Neural cell (in vitro differentiated cells): ENCODE results near the gene AGBL1. TPM values are rescaled to one million over a fixed set of nuclear protein-coding genes. Genes with fewer than 3 reads are reported as not detected.

Source experiments
- H2AFZ ChIP-seq: fragments of 200-600, 300-800 bp; sonication (generic), shearing (Covaris generic); 2 replicates; pipeline ENCODE4 v1.6.0; 2014; ENCODE audit warnings: low read depth, mild to moderate bottlenecking, antibody characterized with exemption, low read length, moderate library complexity
- H3F3A ChIP-seq: fragments of 200-600 bp; shearing (Covaris generic); 2 replicates; pipeline ENCODE4 v1.6.1; 2016; ENCODE audit warnings: mild to moderate bottlenecking, moderate library complexity, mixed read lengths, antibody characterized with exemption, low read length; ENCODE audit not compliant: insufficient read depth, poor library complexity, severe bottlenecking
- H3K27ac ChIP-seq: fragments of 200-600, 300-800 bp; sonication (generic), shearing (Covaris generic); 2 replicates; pipeline ENCODE4 v1.5.1; 2014; ENCODE audit warnings: mild to moderate bottlenecking, low read length, moderate library complexity
- H3K27me3 ChIP-seq: fragments of 300-800, 200-600 bp; sonication (generic), shearing (Covaris generic); 2 replicates; pipeline ENCODE4 v1.6.0; 2014; ENCODE audit warnings: mild to moderate bottlenecking, low read depth, low read length, moderate library complexity; ENCODE audit not compliant: insufficient read depth
- H3K36me3 ChIP-seq: fragments of 300-800, 200-600 bp; sonication (generic), shearing (Covaris generic); 2 replicates; pipeline ENCODE4 v1.5.1; 2014; ENCODE audit warnings: mild to moderate bottlenecking, antibody characterized with exemption, low read length, moderate library complexity; ENCODE audit not compliant: insufficient read depth
- H3K4me2 ChIP-seq: fragments of 300-800, 200-600 bp; sonication (generic), shearing (Covaris generic); 2 replicates; pipeline ENCODE4 v1.6.0; 2014; ENCODE audit warnings: mild to moderate bottlenecking, low read length
- H3K4me3 ChIP-seq: fragments of 300-800, 200-600 bp; sonication (generic), shearing (Covaris generic); 2 replicates; pipeline ENCODE4 v1.5.1; 2014; ENCODE audit warnings: mild to moderate bottlenecking, low read length, moderate library complexity
- H3K79me2 ChIP-seq: fragments of 200-600 bp; shearing (Covaris generic); replicated peaks from 2 replicates; pipeline ENCODE4 v1.6.0; 2014; ENCODE audit warnings: mild to moderate bottlenecking, low read length, moderate library complexity; ENCODE audit not compliant: insufficient read depth
- H3K9ac ChIP-seq: fragments of 300-800, 200-600 bp; sonication (generic), shearing (Covaris generic); 2 replicates; pipeline ENCODE4 v1.6.1; 2016; ENCODE audit warnings: mild to moderate bottlenecking, low read length, mixed read lengths
- H3K9me2 ChIP-seq: fragments of 200-600 bp; shearing (Covaris generic); 2 replicates; pipeline ENCODE4 v1.6.1; 2016; ENCODE audit warnings: mild to moderate bottlenecking, low read length, mixed read lengths; ENCODE audit not compliant: insufficient read depth
- H3K9me3 ChIP-seq: fragments of 200-600, 300-800 bp; sonication (generic), shearing (Covaris generic); 2 replicates; pipeline ENCODE4 v1.6.1; 2016; ENCODE audit warnings: mild to moderate bottlenecking, mixed run types, low read length, moderate library complexity, mixed read lengths
- H4K20me1 ChIP-seq: fragments of 200-600 bp; shearing (Covaris generic); 2 replicates; pipeline ENCODE4 v1.6.1; 2016; ENCODE audit warnings: mild to moderate bottlenecking, mixed run types; ENCODE audit not compliant: insufficient read depth
- EP300 ChIP-seq: fragments of 450-650 bp; conservative IDR thresholded peaks from 2 replicates; pipeline ENCODE4 v1.6.1; 2014; ENCODE audit warnings: antibody characterized with exemption, mild to moderate bottlenecking, moderate library complexity; ENCODE audit not compliant: poor library complexity, severe bottlenecking
- EZH2 ChIP-seq: fragments of 200-600, 300-800 bp; shearing (Covaris generic), sonication (generic); IDR thresholded peaks from 2 replicates; pipeline ENCODE4 v1.6.1; 2014; ENCODE audit warnings: antibody characterized with exemption, low read length, borderline replicate concordance, mild to moderate bottlenecking; ENCODE audit not compliant: insufficient read depth, poor library complexity, severe bottlenecking
- MXI1 ChIP-seq: fragments of 450-650 bp; conservative IDR thresholded peaks from 2 replicates; pipeline ENCODE4 v1.6.1; 2014; ENCODE audit warnings: antibody characterized with exemption, mild to moderate bottlenecking; ENCODE audit not compliant: poor library complexity, severe bottlenecking
- POLR2AphosphoS5 ChIP-seq: IDR thresholded peaks from 2 replicates; pipeline ENCODE4 v1.6.1; 2012
- RAD21 ChIP-seq: fragments of 450-650 bp; conservative IDR thresholded peaks from 2 replicates; pipeline ENCODE4 v1.6.1; 2014; ENCODE audit warnings: antibody characterized with exemption, mild to moderate bottlenecking, moderate library complexity
- SMC3 ChIP-seq: fragments of 450-650 bp; conservative IDR thresholded peaks from 2 replicates; pipeline ENCODE4 v1.6.1; 2014; ENCODE audit warnings: antibody characterized with exemption, mild to moderate bottlenecking, moderate library complexity; ENCODE audit not compliant: poor library complexity
- TAF1 ChIP-seq: IDR thresholded peaks from 2 replicates; pipeline ENCODE4 v1.6.1; 2012; ENCODE audit warnings: low read depth
- polyA plus RNA-seq: library from polyadenylated mRNA; depleted of rRNA; stranded (reverse); fragments of >200 nt; gene quantifications from 2 replicates; pipeline ENCODE4 v1.2.3, GENCODE V29; 2014
- TF ChIP-seq, protein P1 (sequence below): IDR thresholded peaks from 2 replicates; pipeline ENCODE4 v1.6.1; 2012; ENCODE audit warnings: borderline replicate concordance
- TF ChIP-seq, protein P2 (sequence below): fragments of 450-650 bp; IDR thresholded peaks from 2 replicates; pipeline ENCODE4 v1.5.1; 2014; ENCODE audit warnings: antibody characterized with exemption, mild to moderate bottlenecking, moderate library complexity; ENCODE audit not compliant: poor library complexity, severe bottlenecking

Gene AGBL1
- polyA plus RNA-seq, 1 donor from 2014 or later: 0.12 TPM

DNA sequence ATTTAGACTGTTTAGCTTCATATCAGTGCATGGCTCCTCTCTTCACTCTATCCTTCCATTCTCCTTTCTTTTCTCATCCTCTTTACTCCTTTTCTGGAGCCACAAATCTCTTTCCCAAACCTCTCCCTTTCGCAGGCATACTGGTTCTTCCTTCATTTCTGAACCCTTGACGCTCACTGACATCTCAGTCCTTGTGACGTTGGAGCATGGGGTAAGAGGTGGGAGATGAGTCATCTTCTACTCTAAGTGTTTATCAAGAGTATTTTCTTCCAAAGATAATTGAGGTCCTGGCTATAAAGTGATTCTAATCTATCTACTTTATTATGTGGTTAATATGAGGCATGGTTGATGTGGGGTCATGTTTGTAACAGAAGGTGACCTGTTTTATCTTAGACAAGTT, 414.2 kb downstream of the AGBL1 start:
- no peak overlapping the region for H3K27ac ChIP-seq
- H4K20me1 ChIP-seq: no peaks in the 10 kb centered on the region

DNA sequence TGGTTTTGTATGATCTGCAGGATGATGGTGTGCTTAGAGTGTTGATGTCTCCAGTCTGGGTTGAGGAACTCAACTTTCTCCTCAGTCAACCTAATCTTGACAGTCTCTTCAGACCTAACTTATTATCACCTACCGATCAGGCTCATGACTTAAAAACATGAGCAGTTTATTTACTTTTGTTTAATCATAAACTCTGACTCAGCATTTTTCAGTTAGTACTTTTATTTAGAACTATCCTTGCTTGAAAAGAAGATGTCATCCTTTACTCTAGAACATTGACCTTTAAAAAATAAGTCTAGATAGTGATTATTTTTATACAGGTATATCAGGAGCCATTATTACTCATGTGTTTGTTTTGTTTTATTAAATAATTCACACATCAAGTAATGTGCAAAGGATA, 414.8 kb downstream of the AGBL1 start:
- no peaks in the 10 kb centered on the region for H3F3A ChIP-seq
- no peaks in the 10 kb centered on the region for H3K27me3 ChIP-seq
- no peak overlapping the region for H2AFZ ChIP-seq
- no peaks in the 10 kb centered on the region for H4K20me1 ChIP-seq
- H3K9me3 ChIP-seq: no peaks in the 10 kb centered on the region
- H3K79me2 ChIP-seq: no peaks in the 10 kb centered on the region
- no peak overlapping the region for H3K4me3 ChIP-seq
- H3K9me2 ChIP-seq: no peaks in the 10 kb centered on the region
- H3K27ac ChIP-seq: no peak overlapping the region
- no peak overlapping the region for H3K9ac ChIP-seq
- no peak overlapping the region for H3K4me2 ChIP-seq
- TF ChIP-seq EP300 (no peak), RAD21 (no peak), MXI1 (no peak), POLR2AphosphoS5 (no peak), TAF1 (no peak), SMC3 (no peak), EZH2 (no peak)
- TF ChIP-seq, protein P1, sequence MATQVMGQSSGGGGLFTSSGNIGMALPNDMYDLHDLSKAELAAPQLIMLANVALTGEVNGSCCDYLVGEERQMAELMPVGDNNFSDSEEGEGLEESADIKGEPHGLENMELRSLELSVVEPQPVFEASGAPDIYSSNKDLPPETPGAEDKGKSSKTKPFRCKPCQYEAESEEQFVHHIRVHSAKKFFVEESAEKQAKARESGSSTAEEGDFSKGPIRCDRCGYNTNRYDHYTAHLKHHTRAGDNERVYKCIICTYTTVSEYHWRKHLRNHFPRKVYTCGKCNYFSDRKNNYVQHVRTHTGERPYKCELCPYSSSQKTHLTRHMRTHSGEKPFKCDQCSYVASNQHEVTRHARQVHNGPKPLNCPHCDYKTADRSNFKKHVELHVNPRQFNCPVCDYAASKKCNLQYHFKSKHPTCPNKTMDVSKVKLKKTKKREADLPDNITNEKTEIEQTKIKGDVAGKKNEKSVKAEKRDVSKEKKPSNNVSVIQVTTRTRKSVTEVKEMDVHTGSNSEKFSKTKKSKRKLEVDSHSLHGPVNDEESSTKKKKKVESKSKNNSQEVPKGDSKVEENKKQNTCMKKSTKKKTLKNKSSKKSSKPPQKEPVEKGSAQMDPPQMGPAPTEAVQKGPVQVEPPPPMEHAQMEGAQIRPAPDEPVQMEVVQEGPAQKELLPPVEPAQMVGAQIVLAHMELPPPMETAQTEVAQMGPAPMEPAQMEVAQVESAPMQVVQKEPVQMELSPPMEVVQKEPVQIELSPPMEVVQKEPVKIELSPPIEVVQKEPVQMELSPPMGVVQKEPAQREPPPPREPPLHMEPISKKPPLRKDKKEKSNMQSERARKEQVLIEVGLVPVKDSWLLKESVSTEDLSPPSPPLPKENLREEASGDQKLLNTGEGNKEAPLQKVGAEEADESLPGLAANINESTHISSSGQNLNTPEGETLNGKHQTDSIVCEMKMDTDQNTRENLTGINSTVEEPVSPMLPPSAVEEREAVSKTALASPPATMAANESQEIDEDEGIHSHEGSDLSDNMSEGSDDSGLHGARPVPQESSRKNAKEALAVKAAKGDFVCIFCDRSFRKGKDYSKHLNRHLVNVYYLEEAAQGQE: no peak
- TF ChIP-seq, protein P2, sequence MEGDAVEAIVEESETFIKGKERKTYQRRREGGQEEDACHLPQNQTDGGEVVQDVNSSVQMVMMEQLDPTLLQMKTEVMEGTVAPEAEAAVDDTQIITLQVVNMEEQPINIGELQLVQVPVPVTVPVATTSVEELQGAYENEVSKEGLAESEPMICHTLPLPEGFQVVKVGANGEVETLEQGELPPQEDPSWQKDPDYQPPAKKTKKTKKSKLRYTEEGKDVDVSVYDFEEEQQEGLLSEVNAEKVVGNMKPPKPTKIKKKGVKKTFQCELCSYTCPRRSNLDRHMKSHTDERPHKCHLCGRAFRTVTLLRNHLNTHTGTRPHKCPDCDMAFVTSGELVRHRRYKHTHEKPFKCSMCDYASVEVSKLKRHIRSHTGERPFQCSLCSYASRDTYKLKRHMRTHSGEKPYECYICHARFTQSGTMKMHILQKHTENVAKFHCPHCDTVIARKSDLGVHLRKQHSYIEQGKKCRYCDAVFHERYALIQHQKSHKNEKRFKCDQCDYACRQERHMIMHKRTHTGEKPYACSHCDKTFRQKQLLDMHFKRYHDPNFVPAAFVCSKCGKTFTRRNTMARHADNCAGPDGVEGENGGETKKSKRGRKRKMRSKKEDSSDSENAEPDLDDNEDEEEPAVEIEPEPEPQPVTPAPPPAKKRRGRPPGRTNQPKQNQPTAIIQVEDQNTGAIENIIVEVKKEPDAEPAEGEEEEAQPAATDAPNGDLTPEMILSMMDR: no peak
- H3K36me3 ChIP-seq: no peaks in the 10 kb centered on the region

More for the DNA sequence above, 414.2 kb downstream of the AGBL1 start:
- no peaks in the 10 kb centered on the region for H3K9me2 ChIP-seq
- no peaks in the 10 kb centered on the region for H3K9me3 ChIP-seq
- no peaks in the 10 kb centered on the region for H3F3A ChIP-seq
- H3K36me3 ChIP-seq: no peaks in the 10 kb centered on the region
- H2AFZ ChIP-seq: no peak overlapping the region
- H3K79me2 ChIP-seq: no peaks in the 10 kb centered on the region
- no peak overlapping the region for H3K4me3 ChIP-seq
- no peaks in the 10 kb centered on the region for H3K27me3 ChIP-seq
- TF ChIP-seq TAF1 (no peak), MXI1 (no peak), EP300 (no peak), EZH2 (no peak), SMC3 (no peak), POLR2AphosphoS5 (no peak)
- TF ChIP-seq, protein P1: no peak
- no peak overlapping the region for H3K4me2 ChIP-seq
- no peak overlapping the region for H3K9ac ChIP-seq
